K562 (cell line): ENCODE data around the gene C2CD4B. TPM values are rescaled to one million over a fixed set of nuclear protein-coding genes. Genes with fewer than 3 reads are reported as not detected.

Experiments
- ATAC-seq: fragments of 200-7000 bp; cut with Tn5 transposase; 3 replicates; pipeline ENCODE4 v1.9.1; 2020; ENCODE audit warnings: moderate library complexity
- BruUV-seq: library from RNA; stranded (reverse); fragments of 400-500 nt; replicated peaks from 2 replicates; lab custom pipeline; 2021; lab: Mats Ljungman, UMichigan
- CTCF ChIA-PET: fragments of 300-600 bp; formaldehyde crosslinking; extraction: SDS; loops from one replicate; lab custom pipeline; 2021; ENCODE audit warnings: low intra/inter-chr PET ratio; lab: Yijun Ruan, JAX
- POLR2A ChIA-PET: fragments of 300-600, 350-650 bp; sonication (Branson Sonifier 250); formaldehyde crosslinking; extraction: SDS; loops from one replicate; lab custom pipeline; 2021; ENCODE audit warnings: antibody characterized with exemption, inconsistent platforms; lab: Yijun Ruan, JAX
- DNase-seq, 4 experiments: peaks; one replicate each; pipeline versions ENCODE4 v3.0.0 to v3.0.0-alpha.2; 2011 to 2018; ENCODE audit warnings: low spot score in 3 of 4, mixed read lengths in 3 of 4; ENCODE audit errors: extremely low read depth in 1 of 4
- FAIRE-seq: peaks from 2 replicates; lab custom pipeline; 2011; peaks lifted over from hg19 to GRCh38; lab: Jason Lieb, UNC
- H2AFZ ChIP-seq: 2 replicates; pipeline ENCODE4 v1.6.0; 2011; ENCODE audit warnings: low read depth, low read length, control low read depth, inconsistent platforms
- H3K27ac ChIP-seq: fragments of 200-600 bp; 3 replicates; pipeline ENCODE4 v1.8.0; 2011; ENCODE audit warnings: low read depth, mild to moderate bottlenecking, control low read depth, inconsistent platforms, low read length, moderate library complexity, mixed read lengths; ENCODE audit errors: extremely low read depth
- H3K27me3 ChIP-seq, 2 experiments: fragments of 300-600 bp in 1 of 2; 2 replicates in 1 of 2; 3 replicates in 1 of 2; pipeline versions ENCODE4 v1.6.0 to v1.8.0; 2011; ENCODE audit warnings: inconsistent platforms in 2 of 2, low read length in 2 of 2, mild to moderate bottlenecking in 1 of 2, mixed read lengths in 1 of 2, moderate library complexity in 1 of 2; ENCODE audit not compliant: control insufficient read depth in 2 of 2, insufficient read depth in 2 of 2
- H3K36me3 ChIP-seq: fragments of 300-600 bp; 3 replicates; pipeline ENCODE4 v1.8.0; 2011; ENCODE audit warnings: mild to moderate bottlenecking, low read length, inconsistent platforms; ENCODE audit not compliant: control insufficient read depth, insufficient read depth
- H3K4me1 ChIP-seq, 2 experiments: fragments of 200-600 bp in 1 of 2; replicated peaks in 1 of 2; 2 replicates in 1 of 2; 3 replicates in 1 of 2; pipeline versions ENCODE4 v1.5.1 to v1.8.0; 2011; ENCODE audit warnings: inconsistent platforms in 2 of 2, low read length in 2 of 2, mild to moderate bottlenecking in 1 of 2, mixed read lengths in 1 of 2, moderate library complexity in 1 of 2; ENCODE audit not compliant: control insufficient read depth in 2 of 2, insufficient read depth in 2 of 2
- H3K4me2 ChIP-seq: 2 replicates; pipeline ENCODE4 v1.6.1; 2011; ENCODE audit warnings: low read length, control low read depth, inconsistent platforms, mixed read lengths; ENCODE audit not compliant: insufficient read depth
- H3K4me3 ChIP-seq: fragments of 200-600 bp; sonication (generic), shearing (Covaris generic); 2 replicates; pipeline ENCODE4 v1.5.1; 2016; ENCODE audit warnings: control low read depth, inconsistent platforms
- H3K79me2 ChIP-seq: fragments of 200-600 bp; 3 replicates; pipeline ENCODE4 v1.8.0; 2011; ENCODE audit warnings: low read length, inconsistent platforms; ENCODE audit not compliant: control insufficient read depth, insufficient read depth
- H3K9ac ChIP-seq, 2 experiments: 2 replicates each; pipeline versions ENCODE4 v1.6.0 to v1.6.1; 2011; ENCODE audit warnings: low read depth in 2 of 2, low read length in 2 of 2, control low read depth in 1 of 2, inconsistent platforms in 1 of 2, mild to moderate bottlenecking in 1 of 2, mixed read lengths in 1 of 2; ENCODE audit not compliant: insufficient read depth in 1 of 2
- H3K9me1 ChIP-seq: one replicate; pipeline ENCODE4 v1.6.0; 2011; ENCODE audit warnings: inconsistent platforms, mild to moderate bottlenecking, low read length, moderate library complexity; ENCODE audit not compliant: control insufficient read depth, insufficient read depth
- H3K9me3 ChIP-seq: replicated peaks from 2 replicates; pipeline ENCODE4 v1.5.1; 2011; ENCODE audit warnings: low read depth, low read length, inconsistent platforms; ENCODE audit not compliant: control insufficient read depth, insufficient read depth
- H4K20me1 ChIP-seq: replicated peaks from 2 replicates; pipeline ENCODE4 v1.6.1; 2011; ENCODE audit warnings: low read length, inconsistent platforms, mixed read lengths; ENCODE audit not compliant: control insufficient read depth, insufficient read depth
- ATF1 ChIP-seq, 2 experiments: fragments of 450-650 bp in 1 of 2; IDR thresholded peaks; 2 replicates each; pipeline ENCODE4 v1.6.1; 2016; ENCODE audit warnings: missing compliant biosample characterization in 1 of 2, missing genetic modification characterization in 1 of 2
- CBFA2T3 ChIP-seq: fragments of 450-650 bp; IDR thresholded peaks from 2 replicates; pipeline ENCODE4 v1.6.1; 2017
- CTBP1 ChIP-seq: fragments of 450-650 bp; IDR thresholded peaks from 2 replicates; pipeline ENCODE4 v1.6.1; 2016; ENCODE audit warnings: borderline replicate concordance
- ELF1 ChIP-seq: fragments of 200-800 bp; sonication (Bioruptor generic); IDR thresholded peaks from 2 replicates; pipeline ENCODE4 v1.6.1; 2016; ENCODE audit warnings: missing genetic modification characterization, missing compliant biosample characterization
- FOSL1 ChIP-seq: fragments of 200-800 bp; sonication (Bioruptor generic); conservative IDR thresholded peaks from 2 replicates; pipeline ENCODE4 v1.6.1; 2016; ENCODE audit warnings: missing genetic modification characterization, missing compliant biosample characterization
- FOXJ3 ChIP-seq: sonication (generic); formaldehyde crosslinking; IDR thresholded peaks from 2 replicates; pipeline ENCODE4 v1.4.0; 2020; ENCODE audit warnings: mild to moderate bottlenecking, missing genetic modification reagents
- HNRNPLL ChIP-seq: fragments of 200-400 bp; formaldehyde crosslinking; IDR thresholded peaks from 2 replicates; pipeline ENCODE4 v1.6.1; 2017; ENCODE audit warnings: low read length, low read depth, mild to moderate bottlenecking; ENCODE audit not compliant: poor library complexity, severe bottlenecking
- HOXB6 ChIP-seq: fragments of 250-450 bp; sonication (Bioruptor Pico); IDR thresholded peaks from 2 replicates; pipeline ENCODE4 v1.5.1; 2022; ENCODE audit warnings: mild to moderate bottlenecking, borderline replicate concordance
- MEF2D ChIP-seq: conservative IDR thresholded peaks from 2 replicates; pipeline ENCODE4 v1.6.1; 2016; ENCODE audit warnings: low read depth, missing genetic modification characterization, missing compliant biosample characterization
- NFRKB ChIP-seq: fragments of 450-650 bp; IDR thresholded peaks from 2 replicates; pipeline ENCODE4 v1.6.1; 2016; ENCODE audit warnings: low read depth
- NONO ChIP-seq, 2 experiments: fragments of 200-400 bp in 1 of 2; fragments of 450-650 bp in 1 of 2; formaldehyde crosslinking in 1 of 2; IDR thresholded peaks; 2 replicates each; pipeline ENCODE4 v1.6.1; 2017; ENCODE audit warnings: low read depth in 2 of 2, mild to moderate bottlenecking in 2 of 2, moderate library complexity in 2 of 2, low read length in 1 of 2
- PTBP1 ChIP-seq: fragments of 200-400 bp; formaldehyde crosslinking; IDR thresholded peaks from 2 replicates; pipeline ENCODE4 v1.6.1; 2017; ENCODE audit warnings: low read depth, low read length
- SMAD1 ChIP-seq: fragments of 150-350 bp; IDR thresholded peaks from 2 replicates; pipeline ENCODE4 v1.6.1; 2014; ENCODE audit warnings: low read length, low read depth; ENCODE audit not compliant: partially characterized antibody
- SMC3 ChIP-seq: conservative IDR thresholded peaks from 2 replicates; pipeline ENCODE4 v1.6.1; 2011; ENCODE audit warnings: low read depth, low read length, improper control_type of control experiment; ENCODE audit not compliant: insufficient read depth
- STAG1 ChIP-seq: sonication (generic); formaldehyde crosslinking; IDR thresholded peaks from 2 replicates; pipeline ENCODE4 v1.5.0; 2020; ENCODE audit warnings: missing genetic modification reagents, borderline replicate concordance
- STAT5B ChIP-seq: fragments of 250-450 bp; sonication (Bioruptor Pico); IDR thresholded peaks from 2 replicates; pipeline ENCODE4 v1.8.0; 2021; ENCODE audit warnings: mild to moderate bottlenecking, inconsistent platforms
- XRCC3 ChIP-seq: fragments of 450-650 bp; IDR thresholded peaks from 2 replicates; pipeline ENCODE4 v1.6.1; 2017; ENCODE audit warnings: mild to moderate bottlenecking, moderate library complexity
- ZBTB33 ChIP-seq: sonication (generic); formaldehyde crosslinking; IDR thresholded peaks from 2 replicates; pipeline ENCODE4 v1.8.1; 2023; ENCODE audit warnings: mild to moderate bottlenecking, missing genetic modification reagents
- ZNF316 ChIP-seq: fragments of 450-650 bp; IDR thresholded peaks from 2 replicates; pipeline ENCODE4 v1.6.1; 2016
- ZNF395 ChIP-seq: fragments of 200-800 bp; sonication (Bioruptor generic); IDR thresholded peaks from 2 replicates; pipeline ENCODE4 v1.6.1; 2017; ENCODE audit warnings: missing genetic modification characterization, missing compliant biosample characterization
- WGBS: fragments of 100-300 bp; shearing (Covaris generic); methylation state at CpG from one replicate; pipeline ENCODE4 v1.1.6; 2016; ENCODE audit warnings: low coverage, mixed read lengths; ENCODE audit not compliant: insufficient coverage; ENCODE audit errors: missing lambda C conversion rate; 5-methylcytosine and 5-hydroxymethylcytosine counted together
- in situ Hi-C: fragments of 300-500 bp; cut with MboI; formaldehyde crosslinking; loops from 4 replicates; pipeline ENCODE4 v1.15.0; 2018; ENCODE audit warnings: inconsistent platforms, mixed read lengths
- intact Hi-C: fragments of 100-400 bp; cut with micrococcal nuclease; formaldehyde crosslinking; loops from 2 replicates; pipeline ENCODE4 v1.14.2; 2022
- polyA plus RNA-seq, 8 experiments: library from polyadenylated mRNA; depleted of rRNA in 4 of 8; stranded (reverse) in 5 of 8; unstranded in 3 of 8; fragments of >200 nt; fragmentation: Nextera tagmentation in 2 of 8; fragmentation: Illumina TruSeq in 1 of 8; extraction: Ambion mirVana in 2 of 8; extraction: Trizol in 1 of 8; gene quantifications; 2 replicates each; pipeline versions ENCODE4 v1.2.1 to v1.2.3, GENCODE V29; 2011 to 2014; ENCODE audit warnings: inconsistent platforms in 1 of 8, missing spikeins in 1 of 8
- total RNA-seq, 7 experiments: library from RNA; depleted of rRNA in 6 of 7; stranded (reverse); fragments of >200 nt in 6 of 7; fragmentation: Illumina TruSeq in 2 of 7; extraction: Trizol in 2 of 7; gene quantifications; 2 replicates each; pipeline versions ENCODE4 v1.2.1 to v1.2.3, GENCODE V29; 2011 to 2021; ENCODE audit warnings: low replicate concordance in 1 of 7

Gene C2CD4B
- total and polyA plus RNA-seq, 9 of the 15 experiments (the other 6 are each of a cell fraction or from before 2014, with no cell fraction given): 0.11 TPM; not detected in 8

- Histone ChIP-seq H3K4me2 (no peak overlapping the region), H3K79me2 (no peaks in the 10 kb centered on the region), H3K4me1 (no peaks in the 10 kb centered on the region), H3K9me1 (no peaks in the 10 kb centered on the region), H2AFZ (no peak overlapping the region), H4K20me1 (no peaks in the 10 kb centered on the region), H3K9ac (no peak overlapping the region), H3K9me3 (no peaks in the 10 kb centered on the region), H3K36me3 (no peaks in the 10 kb centered on the region), H3K4me3 (no peak overlapping the region), H3K27me3 (no peaks in the 10 kb centered on the region), H3K27ac (no peak overlapping the region)
- in situ Hi-C loops (no loop called here), intact Hi-C loops (no loop called here)
- 0% methylated on average over 4 of the region's 4 CpGs for WGBS
- no TSS peak for BruUV-seq
- no peak for ATAC-seq
- CTCF ChIA-PET: no interaction called here
- no peak for FAIRE-seq
- POLR2A ChIA-PET: no interaction called here
- no peak for TF ChIP-seq NFRKB
- no peak for TF ChIP-seq NONO (IDR thresholded peaks at IDR 0.05; ENCODE audit: low read depth in 2 of 2, low read length in 1 of 2)
- no peak for TF ChIP-seq MEF2D (tag)
- TF ChIP-seq ELF1 (tag): no peak
- no peak for TF ChIP-seq ZNF395
- no peak for TF ChIP-seq STAT5B
- no peak for TF ChIP-seq XRCC3
- TF ChIP-seq FOXJ3 (CRISPR knock-in tag): no peak
- TF ChIP-seq STAG1 (CRISPR knock-in tag): no peak
- TF ChIP-seq SMC3: no peak
- TF ChIP-seq FOSL1 (tag): no peak
- no peak for TF ChIP-seq HNRNPLL
- TF ChIP-seq SMAD1: no peak
- TF ChIP-seq PTBP1: no peak
- no peak for TF ChIP-seq ZNF316
- TF ChIP-seq CBFA2T3: no peak
- TF ChIP-seq ATF1 (CRISPR knock-in tag; IDR thresholded peaks at IDR 0.05): no peak
- no peak for TF ChIP-seq ATF1 (tag; IDR thresholded peaks at IDR 0.05)
- TF ChIP-seq ZBTB33 (CRISPR knock-in tag): no peak
- no peak for TF ChIP-seq CTBP1
- TF ChIP-seq HOXB6 (CRISPR knock-in tag): no peak
- DNase-seq: no peak
These were observed 47.7 kb upstream of the C2CD4B start for GRCh38 chr15:62212741-62213140.
